ENCODE measurements around the gene YES1. TPM values are rescaled to one million over a fixed set of nuclear protein-coding genes. Genes with fewer than 3 reads are reported as not detected.
A peak's percentile ranks its signal among the peaks of the same experiment; 100 is the strongest.

Gene YES1
- total RNA-seq, 1 donor from 2014 or later, result 209 TPM

DNA sequence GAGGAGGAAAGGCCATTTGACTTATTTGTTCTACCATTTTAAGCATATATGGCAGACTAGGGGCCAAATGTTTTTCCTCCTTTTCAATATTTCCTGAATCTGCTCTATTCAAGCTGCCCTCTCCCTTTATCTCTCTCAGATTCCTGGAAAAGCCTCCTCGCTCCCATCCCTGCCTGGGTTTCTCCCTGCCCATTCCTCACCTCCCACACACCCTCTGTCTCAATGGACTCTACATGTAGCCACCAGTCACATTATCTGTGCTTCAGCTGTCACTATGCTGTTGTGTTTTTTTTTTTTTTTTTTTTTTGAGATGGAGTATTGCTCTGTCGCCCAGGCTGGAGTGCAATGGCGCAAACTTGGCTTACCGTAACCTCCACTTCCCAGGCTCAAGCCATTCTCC is 131.7 kb downstream of the YES1 start:
- DNase-seq (ENCODE audit: low spot score), result no peak
- Histone ChIP-seq H3F3A (ENCODE audit: low read depth) (peaks cover 4% of the 10 kb centered on the region), H2AFZ (replicated peaks) (no peak overlapping the region), H3K27ac (no peak overlapping the region), H3K4me1 (peaks cover 2% of the 10 kb centered on the region), H3K79me2 (ENCODE audit: low read depth) (no peaks in the 10 kb centered on the region), H4K20me1 (ENCODE audit: low read depth) (peaks cover 48% of the 10 kb centered on the region), H3K9ac (no peak overlapping the region), H3K4me2 (no peak overlapping the region), H3K36me3 (no peaks in the 10 kb centered on the region), H3K4me3 (no peak overlapping the region), H3K27me3 (peaks cover 27% of the 10 kb centered on the region), H3K9me3 (ENCODE audit: low read depth) (no peaks in the 10 kb centered on the region)
- Mint-ChIP-seq H3K4me3 (no peak overlapping the region), H3K27ac (no peak overlapping the region), H3K9me3 (no peaks in the 10 kb centered on the region), H3K27me3 (ENCODE audit: insufficient read depth, low read depth) (peaks cover 7% of the 10 kb centered on the region), H3K4me1 (peaks cover 9% of the 10 kb centered on the region), H3K36me3 (peaks cover 11% of the 10 kb centered on the region)
- TF ChIP-seq, protein P1, sequence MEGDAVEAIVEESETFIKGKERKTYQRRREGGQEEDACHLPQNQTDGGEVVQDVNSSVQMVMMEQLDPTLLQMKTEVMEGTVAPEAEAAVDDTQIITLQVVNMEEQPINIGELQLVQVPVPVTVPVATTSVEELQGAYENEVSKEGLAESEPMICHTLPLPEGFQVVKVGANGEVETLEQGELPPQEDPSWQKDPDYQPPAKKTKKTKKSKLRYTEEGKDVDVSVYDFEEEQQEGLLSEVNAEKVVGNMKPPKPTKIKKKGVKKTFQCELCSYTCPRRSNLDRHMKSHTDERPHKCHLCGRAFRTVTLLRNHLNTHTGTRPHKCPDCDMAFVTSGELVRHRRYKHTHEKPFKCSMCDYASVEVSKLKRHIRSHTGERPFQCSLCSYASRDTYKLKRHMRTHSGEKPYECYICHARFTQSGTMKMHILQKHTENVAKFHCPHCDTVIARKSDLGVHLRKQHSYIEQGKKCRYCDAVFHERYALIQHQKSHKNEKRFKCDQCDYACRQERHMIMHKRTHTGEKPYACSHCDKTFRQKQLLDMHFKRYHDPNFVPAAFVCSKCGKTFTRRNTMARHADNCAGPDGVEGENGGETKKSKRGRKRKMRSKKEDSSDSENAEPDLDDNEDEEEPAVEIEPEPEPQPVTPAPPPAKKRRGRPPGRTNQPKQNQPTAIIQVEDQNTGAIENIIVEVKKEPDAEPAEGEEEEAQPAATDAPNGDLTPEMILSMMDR (IDR thresholded peaks at IDR 0.05), result no peak
- TF ChIP-seq EZH2phosphoT487 (IDR thresholded peaks at IDR 0.05), result no peak

DNA sequence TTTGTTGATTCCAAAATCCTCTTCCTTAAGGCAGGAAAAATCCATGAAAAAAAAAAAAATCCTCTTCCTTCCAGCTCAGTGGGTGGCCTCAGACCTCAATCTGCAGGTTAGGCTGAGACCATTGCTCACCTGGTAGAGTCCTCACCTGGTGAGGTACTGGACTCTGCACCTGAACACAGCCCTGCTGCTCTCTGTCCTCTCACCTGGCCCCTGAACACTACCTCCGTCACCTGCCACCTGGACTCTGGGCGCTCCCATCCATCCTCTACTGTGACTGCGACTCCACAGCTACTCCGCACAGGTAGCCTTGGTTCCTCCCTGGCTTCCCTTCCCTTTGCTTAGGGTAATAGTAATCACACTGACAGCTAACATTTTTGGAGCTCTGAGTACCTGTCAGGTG is 132.5 kb downstream of the YES1 start:
- Histone ChIP-seq H3K27me3 (peaks cover 18% of the 10 kb centered on the region), H3K79me2 (ENCODE audit: low read depth) (no peaks in the 10 kb centered on the region), H3F3A (ENCODE audit: low read depth) (no peaks in the 10 kb centered on the region), H3K4me2 (no peak overlapping the region), H3K9me3 (ENCODE audit: low read depth) (no peaks in the 10 kb centered on the region), H4K20me1 (ENCODE audit: low read depth) (peaks cover 40% of the 10 kb centered on the region), H3K9ac (no peak overlapping the region), H3K36me3 (no peaks in the 10 kb centered on the region), H2AFZ (replicated peaks) (no peak overlapping the region), H3K27ac (no peak overlapping the region), H3K4me3 (no peak overlapping the region), H3K4me1 (no peaks in the 10 kb centered on the region)
- H3K4me1 Mint-ChIP-seq, result peaks cover 3% of the 10 kb centered on the region
- TF ChIP-seq EZH2phosphoT487 (IDR thresholded peaks at IDR 0.05) (no peak), EZH2 (IDR thresholded peaks at IDR 0.05) (no peak)
- TF ChIP-seq, protein P1 (IDR thresholded peaks at IDR 0.05), result no peak
- H3K36me3 Mint-ChIP-seq, result peaks cover 15% of the 10 kb centered on the region
- no peak overlapping the region for H3K4me3 Mint-ChIP-seq
- no peaks in the 10 kb centered on the region for H3K9me3 Mint-ChIP-seq
- peaks cover 5% of the 10 kb centered on the region for H3K27me3 Mint-ChIP-seq (ENCODE audit: insufficient read depth, low read depth)
- no peak overlapping the region for H3K27ac Mint-ChIP-seq
- DNase-seq (ENCODE audit: low spot score), result no peak

DNA sequence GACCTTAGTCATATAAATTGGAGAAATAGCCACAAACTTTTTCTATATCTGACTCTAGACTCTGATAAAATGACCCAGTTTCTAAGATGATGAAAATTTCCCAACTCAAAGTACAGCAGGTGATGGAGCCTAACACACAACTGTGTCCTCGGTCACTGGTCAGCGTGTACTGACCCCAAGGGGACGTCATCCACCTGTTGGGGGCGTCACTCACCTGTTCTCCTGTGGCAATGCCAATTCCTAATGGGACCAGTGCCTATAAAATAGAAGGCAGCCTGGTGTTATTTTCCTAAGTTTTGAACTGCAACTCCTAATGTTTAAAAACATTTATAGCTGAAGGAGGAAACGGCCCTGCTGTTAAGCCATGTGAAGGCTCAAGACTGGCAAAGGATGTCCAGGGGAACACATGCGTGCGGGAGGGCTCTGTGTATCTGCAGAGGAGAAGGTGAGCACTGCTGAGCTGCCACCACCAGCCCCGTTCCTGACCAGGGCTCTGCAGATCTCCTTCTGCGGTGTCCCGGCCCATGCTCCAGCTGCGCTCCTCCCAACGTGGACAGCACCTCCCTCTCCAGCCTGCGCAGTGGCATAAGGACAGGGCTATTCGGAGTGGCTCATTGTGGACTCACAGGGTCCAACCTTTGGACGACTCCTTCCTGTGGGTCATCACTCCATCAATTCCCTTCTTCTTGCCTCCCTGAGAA is 133.4 kb downstream of the YES1 start:
- Histone ChIP-seq H4K20me1 (ENCODE audit: low read depth) (peaks cover 33% of the 10 kb centered on the region), H3K9ac (no peak overlapping the region), H3F3A (ENCODE audit: low read depth) (no peaks in the 10 kb centered on the region), H3K36me3 (no peaks in the 10 kb centered on the region), H3K4me2 (no peak overlapping the region), H3K27me3 (peaks cover 10% of the 10 kb centered on the region), H3K4me3 (no peak overlapping the region), H2AFZ (replicated peaks) (no peak overlapping the region), H3K79me2 (ENCODE audit: low read depth) (no peaks in the 10 kb centered on the region), H3K4me1 (no peaks in the 10 kb centered on the region), H3K9me3 (ENCODE audit: low read depth) (no peaks in the 10 kb centered on the region), H3K27ac (no peak overlapping the region)
- no peak overlapping the region for H3K4me3 Mint-ChIP-seq
- TF ChIP-seq EZH2phosphoT487 (IDR thresholded peaks at IDR 0.05), result no peak
- TF ChIP-seq EZH2 (IDR thresholded peaks at IDR 0.05), result no peak
- TF ChIP-seq, protein P1 (IDR thresholded peaks at IDR 0.05), result peak; percentile 12
- H3K27ac Mint-ChIP-seq, result no peak overlapping the region
- peaks cover 5% of the 10 kb centered on the region for H3K27me3 Mint-ChIP-seq (ENCODE audit: insufficient read depth, low read depth)
- no peaks in the 10 kb centered on the region for H3K9me3 Mint-ChIP-seq
- H3K36me3 Mint-ChIP-seq, result peaks cover 15% of the 10 kb centered on the region
- no peak for DNase-seq (ENCODE audit: low spot score)
- peaks cover 1% of the 10 kb centered on the region for H3K4me1 Mint-ChIP-seq
